ENCODE data around the gene C2orf72.
"Not testable (repeated sequence)": the region's sequence is repeated elsewhere in the genome, so short reads cannot be mapped to it uniquely, and the experiment has no call there.

Gene C2orf72

DNA sequence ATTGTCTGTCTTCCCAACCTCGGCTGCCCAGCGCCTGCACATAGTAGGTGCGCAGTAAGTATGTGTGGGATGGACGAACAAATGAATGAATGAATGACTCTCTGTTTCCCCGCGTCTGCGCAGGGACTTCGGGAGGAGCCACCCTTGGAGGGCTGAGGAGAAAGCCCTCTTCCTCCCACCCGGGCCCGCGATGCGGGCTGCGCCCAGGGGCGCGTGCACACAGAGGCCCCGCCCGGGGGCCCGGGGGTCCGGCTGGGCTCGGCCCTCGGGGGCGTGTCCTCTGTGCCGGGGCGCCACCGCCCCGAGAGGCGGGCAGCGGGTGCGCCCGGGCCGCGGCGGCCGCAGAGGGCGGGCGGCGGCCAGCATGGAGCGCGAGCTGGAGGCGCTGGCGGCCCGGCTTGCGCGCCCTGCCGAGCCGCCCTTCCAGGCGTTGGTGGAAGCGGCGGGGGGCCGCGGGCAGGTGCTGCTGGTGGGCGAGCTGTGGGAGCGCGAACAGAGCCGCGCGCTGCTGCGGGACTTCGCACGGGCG, at the start of gene C2orf72:
TSS of gene C2orf72 (plus strand) at position 322 of the 529 bp plus-strand sequence. CDS start at position 365, 43 bp downstream.
- no peak for DNase-seq

DNA sequence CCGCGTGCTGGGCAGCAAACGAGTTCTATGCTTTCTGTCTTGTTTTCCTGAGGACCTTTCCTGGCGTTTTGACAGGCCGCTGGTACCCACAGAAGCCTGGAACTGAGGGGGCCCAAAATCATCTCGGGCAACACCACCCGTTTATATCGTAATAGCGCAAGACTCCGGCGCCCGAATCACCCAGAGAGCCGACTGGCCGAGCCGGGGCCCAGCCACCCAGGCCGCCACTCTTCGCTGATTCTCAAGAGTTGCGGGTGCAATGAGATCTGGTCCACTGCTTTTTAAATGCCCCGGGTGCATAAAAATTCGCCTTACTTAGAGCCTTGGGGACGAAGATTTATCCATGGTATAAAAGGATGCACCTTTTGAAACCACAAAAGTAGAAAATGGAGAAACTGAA, 47.6 kb upstream of the C2orf72 start:
- no peak for DNase-seq

DNA sequence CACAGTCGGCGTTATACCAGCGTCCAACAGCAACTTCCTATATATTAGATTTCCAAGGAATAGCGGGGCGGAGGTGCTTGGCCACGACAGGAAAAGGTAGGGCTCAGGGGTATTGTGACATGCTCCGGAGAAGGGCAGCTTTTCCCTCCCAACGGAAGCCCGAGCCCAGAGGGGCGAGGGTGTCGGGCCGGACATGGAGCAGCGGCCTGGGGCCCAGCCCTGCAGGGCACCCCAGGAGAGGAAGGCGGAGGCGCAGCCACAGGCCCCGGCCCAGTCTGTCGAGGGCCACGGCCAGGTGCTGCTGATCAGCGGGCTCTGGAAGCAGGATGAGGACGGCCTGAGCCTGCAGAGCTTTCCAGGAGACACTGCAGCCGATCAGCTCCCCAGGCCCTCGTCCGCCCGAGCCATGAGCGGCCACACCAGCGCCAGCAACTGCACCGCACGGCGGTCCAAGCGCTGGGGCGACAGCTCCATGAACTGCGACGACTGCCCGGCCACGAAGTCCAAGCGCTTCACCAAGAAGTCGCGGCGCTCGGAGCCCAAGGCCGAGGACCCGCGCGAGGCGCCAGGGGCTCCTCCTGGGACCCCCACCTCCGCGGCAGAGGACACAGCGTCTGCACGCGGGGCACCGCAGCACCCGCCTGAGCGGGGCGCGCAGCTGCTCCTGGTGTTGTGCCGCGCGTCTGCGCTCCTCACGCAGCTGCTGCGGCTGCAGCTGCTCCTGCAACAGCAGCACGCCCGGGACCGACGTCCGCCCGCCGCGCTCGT, 47.0 kb upstream of the C2orf72 start:
- DNase-seq: no peak

DNA sequence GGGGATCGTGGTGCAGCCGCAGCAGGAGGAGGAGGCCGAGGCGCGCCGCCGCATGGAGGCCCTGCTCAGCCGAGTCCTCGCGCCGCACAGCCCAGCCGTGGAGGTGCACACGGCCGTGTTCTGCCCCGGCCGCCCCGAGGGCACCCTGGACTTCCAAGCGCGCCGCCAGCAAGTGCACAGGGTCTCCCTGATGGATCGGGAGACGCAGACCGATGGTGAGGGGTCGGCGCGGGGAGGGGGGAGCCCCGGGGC, 46.5 kb upstream of the C2orf72 start:
- DNase-seq: no peak

DNA sequence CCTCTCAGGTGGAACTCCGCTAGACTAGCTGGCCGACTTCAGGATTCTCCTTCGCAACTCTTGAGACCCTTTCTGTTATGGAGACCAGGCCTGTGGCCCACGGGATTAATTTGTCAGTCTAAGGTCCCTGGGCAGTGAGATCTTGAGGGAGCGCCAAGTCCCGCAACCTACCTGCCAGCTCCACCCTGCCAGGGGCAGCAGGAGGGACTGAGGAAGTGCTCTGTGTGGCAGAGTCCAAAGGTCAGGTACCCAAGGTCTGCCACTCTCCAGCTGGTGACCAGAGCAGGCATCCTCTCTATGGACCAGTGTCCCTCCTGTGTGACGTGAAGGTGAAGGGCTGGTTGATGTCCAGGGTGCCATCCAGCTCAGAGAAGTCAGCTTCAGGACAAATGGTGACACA, 45.7 kb upstream of the C2orf72 start:
- DNase-seq: no peak

DNA sequence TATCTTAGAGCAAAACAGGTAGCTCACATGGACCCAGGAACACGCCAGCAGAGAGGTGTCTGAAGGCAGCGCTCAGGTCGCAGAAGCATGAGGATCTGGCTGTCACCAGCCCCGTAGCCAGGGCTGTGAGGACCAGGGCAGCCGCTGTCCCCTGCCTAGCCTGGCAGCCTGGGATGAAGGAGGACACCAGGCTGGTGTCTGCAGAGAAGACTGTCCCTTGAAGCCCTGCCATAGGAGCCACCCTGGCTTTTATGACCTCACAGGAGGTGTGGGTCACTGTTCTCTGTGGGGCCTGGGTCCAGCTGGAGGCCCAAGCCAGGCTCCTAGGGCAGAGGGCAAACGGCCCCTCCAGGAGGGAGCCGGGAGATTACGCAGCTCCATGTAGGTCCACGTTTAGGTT, 41.5 kb upstream of the C2orf72 start, which contains the start of gene SPATA3:
TSS of gene SPATA3 (plus strand) at position 301 of the 400 bp plus-strand sequence. CDS start 113 bp downstream, outside the sequence.
- no peak for DNase-seq

DNA sequence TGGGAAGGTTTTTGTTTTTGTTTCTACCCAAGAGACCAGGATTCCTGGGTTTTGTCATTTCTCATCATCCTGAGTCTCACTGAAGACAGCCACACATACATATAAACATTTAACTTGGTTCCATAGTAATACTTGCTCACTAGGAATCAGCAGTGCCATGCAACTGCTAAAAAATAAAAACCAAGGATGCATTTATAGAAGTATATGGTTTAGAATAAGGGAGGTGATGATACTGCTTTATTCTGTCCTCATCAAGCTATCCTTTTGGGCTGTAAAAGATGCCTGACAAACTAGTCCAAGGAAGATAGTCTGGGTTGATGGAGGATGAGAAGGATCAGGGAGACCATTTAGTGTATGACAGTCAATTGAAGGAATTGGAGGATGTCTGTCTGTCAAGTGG, 40.7 kb upstream of the C2orf72 start:
- DNase-seq: no peak

DNA sequence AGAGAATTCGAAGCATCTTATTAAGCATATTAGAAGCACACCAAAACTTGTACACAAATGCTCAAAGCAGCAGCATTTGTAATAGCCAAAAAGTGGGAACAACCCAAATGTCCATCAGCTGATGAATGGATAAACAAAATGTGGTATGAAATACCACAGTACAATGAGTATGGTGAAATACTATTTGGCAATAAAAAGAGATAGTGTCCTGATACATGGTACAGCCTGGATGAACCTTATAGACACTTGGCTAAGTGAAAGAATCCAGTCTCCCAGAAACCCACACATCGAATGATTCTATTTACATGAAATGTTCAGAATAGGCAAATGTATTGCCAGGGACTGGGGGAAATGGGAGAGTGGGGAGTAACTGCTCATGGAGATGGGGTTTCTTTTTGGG, 38.4 kb upstream of the C2orf72 start:
- DNase-seq: no peak

DNA sequence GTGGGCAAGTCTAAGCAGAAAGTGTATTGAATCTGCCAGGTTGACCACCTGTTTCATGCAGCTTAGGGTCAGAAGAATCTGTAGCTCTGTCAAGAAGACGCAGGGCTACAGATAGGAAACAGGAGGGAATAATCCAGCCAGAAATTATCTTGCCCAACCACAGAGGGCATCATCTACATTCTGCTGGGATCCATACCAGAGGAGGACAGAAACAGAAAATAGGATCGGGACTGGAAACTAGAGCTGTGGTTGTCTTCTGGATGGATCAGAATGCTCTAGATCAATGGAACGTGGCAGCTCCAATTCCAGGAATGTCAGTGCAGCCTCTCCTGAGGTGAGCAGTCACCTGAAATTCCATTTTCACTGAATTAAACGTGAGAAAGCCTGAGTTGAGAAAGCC, 37.8 kb upstream of the C2orf72 start:
- no peak for DNase-seq

DNA sequence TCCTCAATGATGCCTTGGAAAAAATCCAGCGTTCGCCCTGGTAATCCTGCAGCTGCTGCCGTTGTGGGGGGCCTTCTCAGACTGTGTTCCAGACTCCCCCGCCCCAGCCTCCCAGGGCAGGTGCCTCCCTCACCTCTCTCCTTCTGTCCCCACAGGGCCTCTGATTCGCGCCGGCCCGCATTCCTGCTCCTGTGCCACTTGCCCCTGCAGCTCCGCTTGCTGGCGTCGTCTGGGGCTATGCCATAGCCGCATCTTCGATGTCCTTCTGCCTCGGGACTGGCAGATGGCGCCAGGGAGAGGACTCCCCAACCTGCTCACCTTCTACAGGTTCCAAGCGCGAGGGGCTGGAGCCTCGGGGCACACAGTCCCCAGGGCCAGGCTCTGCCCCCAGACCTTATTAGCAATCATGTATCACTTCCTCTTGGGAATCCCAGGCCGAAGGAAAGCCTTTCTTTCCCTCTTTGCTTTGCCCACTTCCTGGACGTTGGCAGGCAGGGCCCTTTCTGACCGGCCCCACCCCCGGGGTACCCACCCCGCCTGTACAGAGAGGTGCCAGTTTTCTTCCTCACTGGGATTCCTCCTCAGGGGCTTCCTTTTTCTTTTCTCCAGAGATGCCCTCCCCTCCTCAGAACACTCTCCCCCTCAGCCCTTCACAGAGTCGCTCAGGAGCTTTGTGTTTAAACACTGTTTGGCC, 37.0 kb upstream of the C2orf72 start:
- no peak for DNase-seq

DNA sequence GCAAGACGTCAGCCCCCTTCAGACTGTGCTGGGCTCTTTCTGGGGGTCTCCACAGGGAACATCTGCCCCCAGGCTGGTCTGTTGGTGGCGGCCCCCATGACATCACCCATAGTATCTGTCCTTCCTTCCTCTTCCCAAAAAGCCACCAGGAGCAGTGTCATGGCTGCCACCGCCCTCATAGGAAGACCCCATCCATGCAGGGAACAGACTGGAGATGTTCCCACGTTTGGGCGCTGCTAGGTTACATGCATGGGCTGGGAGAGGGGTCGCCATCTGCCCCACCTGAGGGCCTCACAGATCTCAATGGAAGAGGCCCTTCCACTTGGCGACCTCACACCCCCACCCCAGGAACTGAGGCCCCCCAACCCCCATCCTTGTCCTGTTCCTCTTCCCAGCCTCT, 36.3 kb upstream of the C2orf72 start:
- no peak for DNase-seq

DNA sequence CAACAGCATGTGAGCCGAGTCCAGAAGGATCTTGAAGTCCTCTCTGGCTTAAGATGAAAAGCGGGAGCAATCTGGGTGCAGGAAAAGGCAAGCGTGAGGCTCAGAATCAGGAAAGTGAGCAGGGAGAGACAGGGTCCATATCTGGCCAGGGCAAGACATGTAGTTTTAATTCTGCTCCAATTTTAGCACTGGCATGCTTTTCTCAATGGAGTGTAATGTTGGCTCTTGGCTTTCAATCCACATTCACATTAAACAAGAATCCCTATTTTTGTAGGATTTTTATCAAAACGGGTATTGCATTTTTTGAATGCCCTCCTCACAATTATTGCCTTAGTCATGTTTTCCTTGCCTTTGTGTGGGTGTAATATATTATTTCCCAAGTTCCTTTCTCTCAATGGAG, 35.4 kb upstream of the C2orf72 start:
- no peak for DNase-seq

DNA sequence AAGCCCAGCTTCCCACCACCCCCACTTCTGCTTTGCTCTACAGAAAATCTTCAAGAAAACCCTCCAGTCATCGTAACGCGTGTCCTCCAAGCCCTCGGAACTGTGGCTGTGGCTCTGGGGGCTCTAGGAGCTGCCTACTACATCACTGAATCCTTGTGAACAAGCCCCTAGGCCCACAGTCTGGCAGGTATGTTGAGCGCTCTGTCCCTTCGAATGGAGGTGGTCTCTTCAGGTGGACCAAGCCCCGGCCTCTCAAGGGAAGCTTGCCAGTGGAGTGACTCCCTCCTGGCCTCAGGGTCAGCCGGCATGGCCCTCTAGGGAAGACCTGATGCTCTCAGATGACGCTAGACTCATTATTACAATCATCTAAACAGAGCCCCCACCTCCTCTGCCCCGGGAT, 34.7 kb upstream of the C2orf72 start:
- no peak for DNase-seq

DNA sequence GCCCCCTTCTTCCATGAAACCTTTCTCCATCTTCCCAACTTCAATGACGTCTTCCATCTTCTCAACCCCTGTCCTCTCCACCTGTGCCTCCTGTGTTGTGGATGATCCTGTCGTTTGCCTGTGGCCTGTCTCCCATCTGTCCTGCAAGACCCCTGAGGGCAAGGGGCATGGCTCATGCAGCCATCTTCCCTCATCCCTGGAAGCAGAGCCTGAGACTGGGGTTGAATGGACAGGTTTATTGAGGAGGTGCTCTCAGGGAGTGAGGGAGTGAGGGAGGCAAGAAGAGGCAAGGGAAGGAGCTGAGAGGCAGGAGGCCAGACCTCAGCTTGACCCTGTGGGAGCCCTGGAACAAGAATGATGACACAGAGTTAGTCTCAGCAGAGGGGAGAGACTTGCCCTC, 34.1 kb upstream of the C2orf72 start:
- DNase-seq: no peak

DNA sequence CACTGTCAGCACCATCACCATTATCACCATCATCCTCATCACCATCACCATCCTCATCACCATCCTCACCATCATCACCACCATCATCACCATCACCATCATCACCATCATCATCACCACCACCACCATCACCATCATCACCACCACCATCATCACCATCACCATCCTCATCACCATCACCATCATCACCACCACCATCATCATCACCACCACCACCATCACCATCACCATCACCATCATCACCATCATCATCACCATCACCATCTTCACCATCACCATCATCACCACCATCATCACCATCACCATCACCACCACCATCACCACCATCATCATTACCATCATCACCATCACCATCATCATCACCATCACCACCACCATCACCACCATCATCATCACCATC, 32.4 kb upstream of the C2orf72 start:
- DNase-seq: not testable (repeated sequence)

DNA sequence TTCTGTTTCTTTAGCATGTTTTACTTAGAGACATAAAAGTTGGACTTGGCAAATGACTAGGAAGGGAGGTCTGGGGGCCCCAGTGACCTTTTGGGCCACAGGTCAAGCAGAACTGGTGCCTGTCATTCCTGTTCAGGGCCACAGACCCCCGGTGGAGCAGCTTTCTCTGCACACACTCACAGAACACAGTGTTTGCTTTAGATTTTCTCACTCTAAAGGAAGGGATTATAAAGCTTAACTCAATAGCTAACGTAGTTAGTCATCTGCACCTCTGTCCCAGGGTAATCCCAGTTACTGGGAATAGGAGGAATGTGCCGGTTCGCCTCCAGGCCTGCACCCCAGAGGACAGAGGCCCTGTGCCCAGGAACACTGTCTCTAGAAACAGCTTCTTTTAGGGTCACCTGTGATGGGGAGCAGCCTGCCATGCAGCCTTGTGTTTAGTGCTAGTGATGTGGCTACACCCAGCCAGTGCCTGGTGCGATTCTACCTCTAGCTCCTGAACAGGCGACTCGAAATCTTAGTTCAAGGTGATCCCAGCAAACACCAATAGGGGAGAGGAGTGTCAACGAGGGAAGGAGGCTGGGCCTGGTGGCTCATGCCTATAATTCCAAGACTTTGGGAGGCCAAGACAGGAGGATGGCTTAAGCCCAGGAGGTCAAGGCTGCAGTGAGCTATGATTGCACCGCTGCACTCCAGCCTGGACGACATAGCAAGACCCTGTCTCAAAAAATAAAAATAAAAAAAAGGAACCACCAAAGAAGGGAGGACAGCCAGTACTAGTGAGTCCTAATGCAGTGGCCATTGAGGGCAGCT, 29.8 kb upstream of the C2orf72 start:
- no peak for DNase-seq

DNA sequence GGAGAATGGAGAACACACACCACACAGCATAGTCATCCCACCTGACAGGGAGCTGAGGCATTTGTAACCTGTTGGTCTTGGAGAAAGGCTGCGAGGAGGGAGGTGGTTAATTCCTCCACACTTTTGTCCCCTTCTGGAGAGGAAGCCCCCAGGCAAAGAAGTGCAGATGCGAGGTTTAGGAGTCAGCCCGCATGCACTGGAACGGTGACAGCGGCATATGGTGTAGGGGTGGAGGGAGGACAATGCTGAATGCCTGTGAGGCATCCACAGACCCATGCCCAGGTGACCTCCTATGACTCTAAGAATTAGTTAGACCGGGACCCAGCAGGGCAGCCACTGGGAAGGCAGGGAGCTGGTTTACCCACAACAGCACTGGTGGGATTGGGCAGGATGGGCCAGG, 29.2 kb upstream of the C2orf72 start:
- no peak for DNase-seq

DNA sequence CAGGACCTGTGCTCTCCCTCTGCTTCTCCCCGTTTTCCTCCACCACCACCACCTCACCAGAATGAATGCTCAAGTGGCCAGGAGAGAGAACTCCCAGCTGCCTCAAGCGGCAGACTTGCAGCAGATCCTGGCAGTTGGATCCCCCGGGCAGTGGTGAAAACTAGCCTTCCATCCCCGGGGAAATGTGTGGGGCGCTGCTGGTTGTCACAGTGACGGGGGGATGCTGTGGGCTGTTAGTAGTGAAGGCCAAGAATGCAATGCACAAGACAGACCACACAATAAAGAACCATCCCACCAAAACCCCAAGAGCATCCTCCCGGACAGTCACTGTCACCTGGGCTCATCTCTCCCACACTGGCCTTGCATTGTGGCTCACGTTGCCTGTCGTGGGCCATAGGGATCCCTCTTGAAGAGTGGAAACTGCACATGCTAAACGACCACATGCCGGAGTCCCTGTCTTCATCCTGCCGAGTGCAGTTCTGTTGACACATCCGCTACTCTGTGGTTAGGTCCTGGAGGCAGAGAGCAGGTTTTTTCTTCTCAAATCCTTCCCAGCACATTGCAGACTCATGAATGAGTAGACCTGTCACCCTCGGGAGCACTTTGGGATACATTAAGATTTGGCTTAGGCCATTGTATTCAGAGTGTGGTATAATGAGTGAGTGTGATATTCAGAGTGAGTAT, 27.9 kb upstream of the C2orf72 start:
- no peak for DNase-seq

DNA sequence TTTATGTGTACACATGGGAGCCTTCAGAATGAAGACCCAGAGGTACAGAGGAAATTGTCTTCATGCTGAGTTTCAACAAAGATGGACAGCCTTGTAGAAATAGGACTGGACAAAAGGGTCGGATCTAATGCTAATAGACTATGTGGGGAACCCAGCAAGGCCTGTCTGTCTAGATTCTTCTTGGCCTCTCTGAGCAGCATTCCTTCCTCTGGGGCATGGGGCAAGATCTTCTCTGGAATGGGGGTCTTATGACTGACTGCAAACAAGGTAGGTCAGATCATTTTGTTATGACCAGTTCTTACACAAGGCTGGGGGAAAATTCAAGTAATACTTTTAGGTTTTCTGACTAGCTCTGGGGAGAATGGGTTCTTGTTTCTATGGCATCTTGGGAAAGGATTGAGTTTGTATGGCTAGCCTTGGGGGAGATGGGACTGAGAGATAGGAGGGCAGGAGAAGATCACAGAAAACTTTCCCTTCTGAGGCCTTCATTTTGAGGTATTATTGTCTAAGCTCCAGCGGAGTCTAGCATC, 27.1 kb upstream of the C2orf72 start:
- DNase-seq: no peak

DNA sequence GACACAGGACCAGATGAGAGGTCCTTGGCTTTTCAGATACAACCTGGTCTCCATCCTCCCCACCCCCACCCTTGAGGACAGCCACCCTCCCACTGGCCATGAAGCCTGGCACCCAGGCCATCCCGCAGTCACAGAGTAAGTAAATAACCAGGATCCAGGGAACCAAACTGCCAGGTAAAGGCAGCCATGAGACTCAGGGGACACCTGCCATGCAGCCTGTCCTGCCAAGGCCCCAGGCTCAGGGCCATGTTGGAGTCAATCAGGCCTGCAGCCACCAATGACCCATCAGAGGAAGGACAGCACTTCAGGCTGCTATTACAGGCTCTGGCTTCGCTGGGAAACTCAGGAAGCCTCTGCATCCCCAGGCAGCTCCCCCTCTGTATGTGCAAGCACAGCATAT, 25.8 kb upstream of the C2orf72 start:
- no peak for DNase-seq

DNA sequence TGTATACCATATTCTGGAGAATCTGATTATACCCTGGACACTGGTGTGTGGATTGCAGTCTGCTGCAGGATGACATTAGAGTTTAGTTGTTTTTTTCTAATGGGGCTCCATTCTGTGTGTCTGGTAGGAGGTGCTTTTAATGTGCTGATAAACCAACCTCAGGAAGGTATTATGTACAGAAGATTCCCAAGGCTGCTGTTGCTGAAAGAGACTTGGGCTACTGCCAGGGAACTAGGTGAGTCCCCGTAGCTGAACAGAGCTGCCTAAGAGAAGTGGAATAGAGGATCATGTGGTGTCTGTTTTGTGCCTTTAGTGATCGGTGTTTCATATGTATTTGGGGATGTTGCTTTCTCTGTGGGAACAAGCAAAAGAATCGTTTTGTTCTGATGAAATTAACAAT, 24.9 kb upstream of the C2orf72 start:
- DNase-seq: no peak

DNA sequence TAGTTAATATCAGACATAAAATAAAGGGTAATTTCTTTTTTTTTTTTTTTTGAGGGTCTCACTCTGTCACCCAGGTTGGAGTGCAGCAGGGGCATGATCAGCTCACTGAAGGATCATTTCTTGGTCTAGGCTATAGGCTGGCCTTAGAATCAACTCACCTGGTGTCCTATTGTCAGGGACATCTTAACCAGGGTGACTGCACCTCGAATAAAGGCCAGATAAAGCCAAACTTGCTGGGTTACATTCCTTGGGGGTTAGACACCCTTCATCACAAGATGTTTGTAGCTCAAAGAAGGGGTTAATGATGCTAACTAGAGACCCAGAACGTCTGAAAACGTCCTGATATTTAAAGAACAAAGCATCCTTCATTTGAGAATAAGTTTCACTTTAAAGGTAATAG, 23.5 kb upstream of the C2orf72 start:
- no peak for DNase-seq

DNA sequence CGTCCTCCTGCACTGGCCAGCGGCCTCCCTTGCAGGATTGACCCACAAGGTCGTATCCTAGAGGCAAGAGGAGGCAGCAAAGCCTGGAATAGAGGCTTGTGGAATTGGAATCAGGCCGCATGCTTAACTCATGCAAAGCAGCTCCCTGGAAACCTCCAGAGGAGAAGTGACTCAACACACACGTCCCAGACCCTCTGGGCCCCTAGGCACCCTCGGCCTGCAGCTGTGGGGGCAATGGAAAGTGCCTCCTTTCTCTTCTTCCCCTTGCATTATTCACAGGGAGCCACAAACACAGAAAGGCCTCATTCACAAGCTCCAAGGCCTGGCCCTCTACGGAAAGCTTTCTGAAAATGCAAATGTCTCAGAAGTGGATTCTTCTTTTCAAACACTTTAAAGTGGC, 21.8 kb upstream of the C2orf72 start:
- DNase-seq: no peak

Data from CD4-positive, alpha-beta T cell treated with Interferon gamma for 1 hour (primary cell).